Ovary (tissue), 9 donors: ENCODE data around the gene DRD4. TPM values are rescaled to one million over a fixed set of nuclear protein-coding genes. Genes with fewer than 3 reads are reported as not detected.

Experiments
- polyA plus RNA-seq, 2 donors: library from polyadenylated mRNA; stranded (reverse); fragments of 200-250 nt in 1 of 2; fragments of 350-450 nt in 1 of 2; fragmentation: Illumina TruSeq in 1 of 2; extraction: RNeasy Lipid Tissue Mini Kit (QIAGEN cat#74804) in 1 of 2; gene quantifications; one replicate each; pipeline ENCODE4 v1.2.3, GENCODE V29; 2013 to 2014
- total RNA-seq, 7 donors: library from RNA; depleted of rRNA in 2 of 7; stranded (reverse); fragments of >200 nt in 2 of 7; fragmentation: NEBNext Ultra II Directional in 3 of 7; extraction: Animal tissue kit (Norgen Biotek cat#: 25700) in 3 of 7; gene quantifications; one replicate each; pipeline versions ENCODE4 v1.1.0 to v1.2.4, GENCODE V29; 2016 to 2023
- donor health status: DM: no; HTN: no; CAD: no; lungs with moderate emphysema.
- donor health status: DM: no; HTN: no; CAD: no.
- donor health status: Bipolar disorder and iron deficiency.
- donor health status: DM: yes; HTN: yes; CAD: no.
- donor health status: DM: no; HTN: no; CAD: no.
- donor health status: DM: yes; HTN: yes; CAD: no.

DRD4 gene
- total and polyA plus RNA-seq, 9 donors = 0.57 to 3.3 (median 1.6) TPM; not detected in 1

Other genes with a start within 250 kb of the DRD4 start
- gene PKP3, start 243.1 kb upstream of the DRD4 start, total RNA-seq = 10 to 100 TPM in 1 of 7 donors, 1 to 10 TPM in 4, under 1 TPM in 2; 0.30 to 56.8 (median 3.4) TPM
- gene PKP3, start 243.1 kb upstream of the DRD4 start, polyA plus RNA-seq = under 1 TPM in 1 of 2 donors, not detected in 1; 0.21 TPM
- gene SIGIRR, start 222.3 kb upstream of the DRD4 start, total RNA-seq = 10 to 100 TPM; 15.0 to 52.6 (median 27.5) TPM
- gene SIGIRR, start 222.3 kb upstream of the DRD4 start, polyA plus RNA-seq = 10 to 100 TPM in 1 of 2 donors, 1 to 10 TPM in 1; 1.5 to 39.5 TPM
- 10 to 100 TPM in 1 of 7 donors, 1 to 10 TPM in 2, under 1 TPM in 4; 0.15 to 11.4 (median 0.82) TPM for gene ANO9, start 195.3 kb upstream of the DRD4 start, total RNA-seq
- gene ANO9, start 195.3 kb upstream of the DRD4 start, polyA plus RNA-seq = under 1 TPM; 0.12 to 0.31 TPM
- 10 to 100 TPM; 34.4 to 56.5 (median 42.7) TPM for gene PTDSS2, start 187.0 kb upstream of the DRD4 start, total RNA-seq
- 10 to 100 TPM; 17.1 to 38.6 TPM for gene PTDSS2, start 187.0 kb upstream of the DRD4 start, polyA plus RNA-seq
- 100 to 1,000 TPM; 105 to 233 (median 169) TPM for gene RNH1, start 130.0 kb upstream of the DRD4 start, total RNA-seq
- 100 to 1,000 TPM in 1 of 2 donors, 10 to 100 TPM in 1; 17.4 to 147 TPM for gene RNH1, start 130.0 kb upstream of the DRD4 start, polyA plus RNA-seq
- 10 to 100 TPM; 21.3 to 49.6 (median 36.3) TPM for gene HRAS, start 101.7 kb upstream of the DRD4 start, total RNA-seq
- 10 to 100 TPM in 1 of 2 donors, 1 to 10 TPM in 1; 4.3 to 38.0 TPM for gene HRAS, start 101.7 kb upstream of the DRD4 start, polyA plus RNA-seq
- gene LRRC56, start 99.7 kb upstream of the DRD4 start, total RNA-seq = 1 to 10 TPM in 6 of 7 donors, under 1 TPM in 1; 0.60 to 6.2 (median 2.0) TPM
- gene LRRC56, start 99.7 kb upstream of the DRD4 start, polyA plus RNA-seq = 1 to 10 TPM in 1 of 2 donors, not detected in 1; 2.1 TPM
- 1 to 10 TPM in 5 of 7 donors, under 1 TPM in 2; 0.70 to 7.6 (median 1.2) TPM for gene LMNTD2, start 76.5 kb upstream of the DRD4 start, total RNA-seq
- gene LMNTD2, start 76.5 kb upstream of the DRD4 start, polyA plus RNA-seq = 1 to 10 TPM in 1 of 2 donors, not detected in 1; 1.1 TPM
- gene RASSF7, start 76.3 kb upstream of the DRD4 start, total RNA-seq = 100 to 1,000 TPM in 1 of 7 donors, 10 to 100 TPM in 2, 1 to 10 TPM in 4; 4.7 to 163 (median 9.5) TPM
- 1 to 10 TPM in 1 of 2 donors, not detected in 1; 7.4 TPM for gene RASSF7, start 76.3 kb upstream of the DRD4 start, polyA plus RNA-seq
- 10 to 100 TPM; 15.5 to 34.2 (median 31.0) TPM for gene PHRF1, start 60.8 kb upstream of the DRD4 start, total RNA-seq
- gene PHRF1, start 60.8 kb upstream of the DRD4 start, polyA plus RNA-seq = 10 to 100 TPM in 1 of 2 donors, 1 to 10 TPM in 1; 3.8 to 21.3 TPM
- gene IRF7, start 21.3 kb upstream of the DRD4 start, total RNA-seq = 10 to 100 TPM in 6 of 7 donors, 1 to 10 TPM in 1; 8.2 to 59.1 (median 17.1) TPM
- 10 to 100 TPM in 1 of 2 donors, under 1 TPM in 1; 0.28 to 22.8 TPM for gene IRF7, start 21.3 kb upstream of the DRD4 start, polyA plus RNA-seq
- 1 to 10 TPM in 1 of 7 donors, under 1 TPM in 2, not detected in 4; 0.20 to 2.3 (median 0.22) TPM for gene CDHR5, start 12.3 kb upstream of the DRD4 start, total RNA-seq
- gene CDHR5, start 12.3 kb upstream of the DRD4 start, polyA plus RNA-seq = under 1 TPM in 1 of 2 donors, not detected in 1; 0.07 TPM
- not detected for gene SCT, start 10.1 kb upstream of the DRD4 start, total RNA-seq
- gene SCT, start 10.1 kb upstream of the DRD4 start, polyA plus RNA-seq = under 1 TPM in 1 of 2 donors, not detected in 1; 0.68 TPM
- 10 to 100 TPM; 15.5 to 43.4 (median 34.1) TPM for gene DEAF1, start 58.0 kb downstream of the DRD4 start, total RNA-seq
- gene DEAF1, start 58.0 kb downstream of the DRD4 start, polyA plus RNA-seq = 10 to 100 TPM; 10.2 to 23.9 TPM
- gene TMEM80, start 58.5 kb downstream of the DRD4 start, total RNA-seq = 10 to 100 TPM; 15.4 to 38.0 (median 30.5) TPM
- 10 to 100 TPM; 28.9 to 37.6 TPM for gene TMEM80, start 58.5 kb downstream of the DRD4 start, polyA plus RNA-seq
- gene EPS8L2, start 69.0 kb downstream of the DRD4 start, total RNA-seq = 10 to 100 TPM; 20.6 to 57.9 (median 34.2) TPM
- gene EPS8L2, start 69.0 kb downstream of the DRD4 start, polyA plus RNA-seq = 10 to 100 TPM in 1 of 2 donors, 1 to 10 TPM in 1; 5.9 to 17.4 TPM
- 100 to 1,000 TPM in 6 of 7 donors, 10 to 100 TPM in 1; 75.0 to 134 (median 117) TPM for gene TALDO1, start 110.2 kb downstream of the DRD4 start, total RNA-seq
- 100 to 1,000 TPM in 1 of 2 donors, 10 to 100 TPM in 1; 76.8 to 103 TPM for gene TALDO1, start 110.2 kb downstream of the DRD4 start, polyA plus RNA-seq
- 10 to 100 TPM; 14.7 to 79.8 (median 59.9) TPM for gene GATD1, start 140.2 kb downstream of the DRD4 start, total RNA-seq
- 10 to 100 TPM in 1 of 2 donors, 1 to 10 TPM in 1; 9.4 to 52.1 TPM for gene GATD1, start 140.2 kb downstream of the DRD4 start, polyA plus RNA-seq
- gene CEND1, start 152.8 kb downstream of the DRD4 start, total RNA-seq = under 1 TPM in 1 of 7 donors, not detected in 6; 0.15 TPM
- under 1 TPM in 1 of 2 donors, not detected in 1; 0.07 TPM for gene CEND1, start 152.8 kb downstream of the DRD4 start, polyA plus RNA-seq
- 10 to 100 TPM in 6 of 7 donors, 1 to 10 TPM in 1; 6.6 to 23.3 (median 16.7) TPM for gene SLC25A22, start 161.0 kb downstream of the DRD4 start, total RNA-seq
- gene SLC25A22, start 161.0 kb downstream of the DRD4 start, polyA plus RNA-seq = 10 to 100 TPM in 1 of 2 donors, under 1 TPM in 1; 0.42 to 11.3 TPM
- 10 to 100 TPM; 10.1 to 18.1 (median 14.1) TPM for gene PIDD1, start 168.0 kb downstream of the DRD4 start, total RNA-seq
- gene PIDD1, start 168.0 kb downstream of the DRD4 start, polyA plus RNA-seq = 10 to 100 TPM in 1 of 2 donors, under 1 TPM in 1; 0.23 to 14.0 TPM
- 1,000 to 10,000 TPM in 5 of 7 donors, 100 to 1,000 TPM in 2; 901 to 4,238 (median 3,176) TPM for gene RPLP2, start 172.7 kb downstream of the DRD4 start, total RNA-seq
- 1,000 to 10,000 TPM in 1 of 2 donors, 100 to 1,000 TPM in 1; 237 to 2,243 TPM for gene RPLP2, start 172.7 kb downstream of the DRD4 start, polyA plus RNA-seq
- 10 to 100 TPM; 33.0 to 98.2 (median 83.0) TPM for gene PNPLA2, start 181.6 kb downstream of the DRD4 start, total RNA-seq
- 10 to 100 TPM; 12.9 to 91.5 TPM for gene PNPLA2, start 181.6 kb downstream of the DRD4 start, polyA plus RNA-seq
- gene CRACR2B, start 190.7 kb downstream of the DRD4 start, total RNA-seq = 1 to 10 TPM; 1.2 to 6.5 (median 3.9) TPM
- 1 to 10 TPM in 1 of 2 donors, under 1 TPM in 1; 0.18 to 5.0 TPM for gene CRACR2B, start 190.7 kb downstream of the DRD4 start, polyA plus RNA-seq
- gene CD151, start 195.7 kb downstream of the DRD4 start, total RNA-seq = 100 to 1,000 TPM in 6 of 7 donors, 10 to 100 TPM in 1; 32.9 to 243 (median 176) TPM
- 100 to 1,000 TPM in 1 of 2 donors, 10 to 100 TPM in 1; 46.3 to 168 TPM for gene CD151, start 195.7 kb downstream of the DRD4 start, polyA plus RNA-seq
- gene POLR2L, start 205.3 kb downstream of the DRD4 start, total RNA-seq = 10 to 100 TPM; 26.8 to 89.3 (median 62.7) TPM
- gene POLR2L, start 205.3 kb downstream of the DRD4 start, polyA plus RNA-seq = 10 to 100 TPM in 1 of 2 donors, 1 to 10 TPM in 1; 4.9 to 67.3 TPM
- gene TSPAN4, start 205.6 kb downstream of the DRD4 start, total RNA-seq = 100 to 1,000 TPM in 1 of 7 donors, 10 to 100 TPM in 6; 66.6 to 109 (median 89.7) TPM
- gene TSPAN4, start 205.6 kb downstream of the DRD4 start, polyA plus RNA-seq = 100 to 1,000 TPM in 1 of 2 donors, 1 to 10 TPM in 1; 6.4 to 124 TPM